Fibroblast of pulmonary artery (primary cell): ENCODE data around the gene DTX3.

Experiments used
- DNase-seq: peaks from one replicate; pipeline ENCODE4 v3.0.0-alpha.2; 2010; ENCODE audit warnings: low read depth
- H3K4me3 ChIP-seq: replicated peaks from 2 replicates; pipeline ENCODE4 v1.5.1; 2011; ENCODE audit warnings: low read depth, mild to moderate bottlenecking, control low read depth, low read length, moderate library complexity
- CTCF ChIP-seq: IDR thresholded peaks from 2 replicates; pipeline ENCODE4 v1.5.1; 2011; ENCODE audit warnings: mild to moderate bottlenecking, control low read depth, low read length, inconsistent platforms; ENCODE audit errors: missing control alignments

DTX3 gene

GRCh38 chr12:57602544-57602943 is 2.1 kb upstream of the DTX3 start:
- TF ChIP-seq CTCF = no peak
- no peak overlapping the region for H3K4me3 ChIP-seq
- no peak for DNase-seq

- DNase-seq = no peak
- no peak overlapping the region for H3K4me3 ChIP-seq
- TF ChIP-seq CTCF = no peak
These were observed 1.3 kb upstream of the DTX3 start for GRCh38 chr12:57603324-57603723.

- TF ChIP-seq CTCF = no peak
- DNase-seq = peak; percentile 50
- peak overlapping the region; percentile 69 for H3K4me3 ChIP-seq
These were observed 690 bp upstream of the DTX3 start for GRCh38 chr12:57603815-57604453.

DNA sequence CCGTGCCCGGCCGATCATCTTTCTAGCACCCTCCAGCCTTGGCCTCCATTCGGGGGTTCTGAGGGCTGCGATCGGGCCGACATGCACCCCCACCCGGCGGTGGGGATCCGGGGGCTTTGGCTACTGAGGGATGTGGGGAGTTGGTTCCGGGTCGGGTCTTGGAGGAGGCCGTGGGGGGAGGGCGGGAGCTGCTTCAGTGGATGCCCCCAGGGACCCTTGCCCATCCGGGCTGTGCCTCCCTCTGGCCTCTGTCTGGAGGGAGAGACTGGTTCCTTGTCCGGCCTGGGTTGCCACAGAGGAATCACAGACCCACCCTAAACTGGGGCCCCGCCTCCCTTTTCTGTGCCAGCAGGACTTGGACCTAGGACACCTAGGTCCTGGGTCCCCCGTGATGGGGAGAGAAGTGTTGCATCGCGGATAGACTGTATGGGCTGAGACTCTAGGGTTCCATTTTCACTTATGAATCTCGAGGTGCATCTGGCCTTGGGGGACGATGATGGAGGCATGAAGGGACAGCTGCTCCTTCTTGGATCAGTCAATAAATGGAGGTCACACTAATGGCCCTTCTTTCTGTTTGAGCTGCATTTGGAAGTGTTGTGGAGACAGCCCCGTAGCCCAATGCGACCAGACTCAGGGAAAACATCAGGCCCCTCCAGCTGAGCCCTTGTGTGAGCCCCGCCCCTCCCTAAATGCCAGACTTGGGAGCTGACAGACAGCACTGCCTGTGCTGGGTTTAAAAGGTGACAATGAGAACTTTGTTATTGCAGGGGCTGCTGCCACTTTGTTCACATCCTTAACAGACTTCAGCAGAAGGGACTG is 577 bp downstream of the DTX3 start:
- H3K4me3 ChIP-seq = peak overlapping the region; percentile 69
- no peak for TF ChIP-seq CTCF
- DNase-seq = no peak

DNA sequence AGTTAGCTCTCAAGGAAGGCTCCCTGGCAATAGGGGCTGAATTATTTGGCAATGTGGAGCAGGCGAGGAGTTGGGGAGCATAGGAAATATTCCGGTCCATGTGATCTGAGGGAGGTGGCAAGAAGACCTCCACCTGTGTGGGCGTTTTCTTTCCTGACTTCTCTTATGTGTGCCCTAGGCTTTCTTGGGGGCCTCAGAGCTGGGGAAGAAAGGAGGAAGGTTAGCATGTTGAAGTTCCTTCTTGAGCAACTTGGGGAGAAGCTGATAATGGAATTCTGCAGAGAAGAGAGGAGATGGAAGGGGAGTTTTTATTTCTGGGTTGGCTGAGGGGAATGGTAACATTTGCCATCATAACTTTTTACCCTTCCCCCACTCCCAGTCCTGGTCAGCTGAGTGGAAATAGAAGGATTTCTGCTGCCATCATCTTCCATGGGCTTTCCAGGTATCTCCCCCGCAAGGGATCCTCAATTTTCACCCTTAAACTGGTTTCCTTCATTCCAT is 1.2 kb downstream of the DTX3 start:
- no peak overlapping the region for H3K4me3 ChIP-seq
- no peak for TF ChIP-seq CTCF
- DNase-seq = no peak

DNA sequence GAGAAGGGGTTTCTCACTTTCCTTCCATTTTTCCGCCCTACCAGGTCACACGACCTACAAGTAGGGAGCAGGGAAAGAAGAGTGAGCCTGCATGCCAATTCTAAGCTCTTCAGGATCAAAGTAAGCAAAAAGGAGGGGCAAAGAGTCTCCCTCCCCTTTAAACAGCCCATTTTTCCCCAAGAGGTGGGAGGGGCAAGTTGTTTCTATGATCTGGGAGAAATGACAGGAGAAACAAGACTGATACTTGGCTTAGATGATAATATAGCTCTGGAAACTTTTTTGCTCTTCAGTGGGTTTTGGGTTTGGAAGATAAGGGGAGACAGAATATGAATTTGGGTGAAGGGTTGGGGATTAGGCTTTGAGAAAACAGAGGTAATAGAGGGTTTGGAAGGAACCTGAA is 1.8 kb downstream of the DTX3 start:
- H3K4me3 ChIP-seq = no peak overlapping the region
- TF ChIP-seq CTCF = no peak
- no peak for DNase-seq
